HEK293 (cell line): ENCODE results near the gene CACNB4.

Source experiments
- CTCF ChIA-PET: fragments of 350-600 bp; formaldehyde crosslinking; extraction: SDS; loops from one replicate; lab custom pipeline; 2021; ENCODE audit warnings: antibody characterized with exemption; lab: Yijun Ruan, JAX
- POLR2A ChIA-PET: fragments of 300-600 bp; formaldehyde crosslinking; extraction: SDS; loops from one replicate; lab custom pipeline; 2020; ENCODE audit warnings: antibody characterized with exemption, inconsistent platforms; lab: Yijun Ruan, JAX
- H3K27ac ChIP-seq: fragments of 200-500 bp; sonication (Bioruptor generic); 2 replicates; pipeline ENCODE4 v1.5.1; 2014; ENCODE audit warnings: low read depth, low read length, control low read depth, inconsistent platforms; ENCODE audit errors: extremely low read depth
- H3K36me3 ChIP-seq, 2 experiments: fragments of 200-500 bp in 1 of 2; sonication (Bioruptor generic) in 1 of 2; 1 replicate in 1 of 2; 2 replicates in 1 of 2; pipeline ENCODE4 v1.5.1; 2014 to 2017; ENCODE audit warnings: inconsistent platforms in 2 of 2, low read length in 2 of 2; ENCODE audit not compliant: control insufficient read depth in 2 of 2, insufficient read depth in 1 of 2
- H3K4me1 ChIP-seq: fragments of 200-500 bp; sonication (Bioruptor generic); 2 replicates; pipeline ENCODE4 v1.5.1; 2014; ENCODE audit warnings: mild to moderate bottlenecking, low read length, inconsistent platforms; ENCODE audit not compliant: control insufficient read depth, insufficient read depth
- H3K4me3 ChIP-seq: 2 replicates; pipeline ENCODE4 v1.5.1; 2011; ENCODE audit warnings: low read depth, mild to moderate bottlenecking, control low read depth, low read length, moderate library complexity
- H3K9me3 ChIP-seq: fragments of 200-500 bp; sonication (Bioruptor generic); 2 replicates; pipeline ENCODE4 v1.5.1; 2014; ENCODE audit warnings: low read depth, low read length, inconsistent platforms; ENCODE audit not compliant: control insufficient read depth, insufficient read depth
- EGR2 ChIP-seq: fragments of 450-650 bp; formaldehyde crosslinking; IDR thresholded peaks from 2 replicates; pipeline ENCODE4 v1.5.1; 2016; ENCODE audit warnings: low read depth, missing biosample characterization, missing genetic modification characterization
- GLIS2 ChIP-seq: fragments of 450-650 bp; formaldehyde crosslinking; IDR thresholded peaks from 2 replicates; pipeline ENCODE4 v1.5.1; 2016; ENCODE audit warnings: missing biosample characterization, missing genetic modification characterization
- KLF1 ChIP-seq: fragments of 450-650 bp; formaldehyde crosslinking; IDR thresholded peaks from 2 replicates; pipeline ENCODE4 v1.5.1; 2016; ENCODE audit warnings: missing biosample characterization, missing genetic modification characterization
- KLF10 ChIP-seq: fragments of 450-650 bp; IDR thresholded peaks from 2 replicates; pipeline ENCODE4 v1.5.1; 2018; ENCODE audit warnings: missing biosample characterization, mild to moderate bottlenecking, missing genetic modification characterization
- KLF16 ChIP-seq: fragments of 450-650 bp; formaldehyde crosslinking; IDR thresholded peaks from 2 replicates; pipeline ENCODE4 v1.5.1; 2017; ENCODE audit warnings: missing biosample characterization, missing genetic modification characterization
- RBAK ChIP-seq: fragments of 450-650 bp; formaldehyde crosslinking; IDR thresholded peaks from 2 replicates; pipeline ENCODE4 v1.5.1; 2016; ENCODE audit warnings: missing biosample characterization, missing genetic modification characterization
- REPIN1 ChIP-seq: fragments of 450-650 bp; formaldehyde crosslinking; IDR thresholded peaks from 2 replicates; pipeline ENCODE4 v1.5.1; 2017; ENCODE audit warnings: missing biosample characterization, missing genetic modification characterization, low read depth
- SP7 ChIP-seq: fragments of 450-650 bp; formaldehyde crosslinking; IDR thresholded peaks from 2 replicates; pipeline ENCODE4 v1.5.1; 2016; ENCODE audit warnings: missing biosample characterization, missing genetic modification characterization
- ZBTB1 ChIP-seq: fragments of 450-650 bp; formaldehyde crosslinking; IDR thresholded peaks from 2 replicates; pipeline ENCODE4 v1.5.1; 2016; ENCODE audit warnings: missing biosample characterization, missing genetic modification characterization
- ZBTB10 ChIP-seq: fragments of 450-650 bp; formaldehyde crosslinking; IDR thresholded peaks from 2 replicates; pipeline ENCODE4 v1.5.1; 2016; ENCODE audit warnings: missing biosample characterization, missing genetic modification characterization
- ZBTB20 ChIP-seq: fragments of 450-650 bp; formaldehyde crosslinking; IDR thresholded peaks from 2 replicates; pipeline ENCODE4 v1.5.1; 2016; ENCODE audit warnings: missing biosample characterization, missing genetic modification characterization
- ZNF211 ChIP-seq: fragments of 450-650 bp; formaldehyde crosslinking; IDR thresholded peaks from 2 replicates; pipeline ENCODE4 v1.5.1; 2016; ENCODE audit warnings: low read depth, missing biosample characterization, missing genetic modification characterization
- ZNF26 ChIP-seq: fragments of 450-650 bp; formaldehyde crosslinking; IDR thresholded peaks from 2 replicates; pipeline ENCODE4 v1.5.1; 2016; ENCODE audit warnings: missing biosample characterization, missing genetic modification characterization
- ZNF280C ChIP-seq: fragments of 450-650 bp; formaldehyde crosslinking; IDR thresholded peaks from 2 replicates; pipeline ENCODE4 v1.5.1; 2016; ENCODE audit warnings: missing biosample characterization, missing genetic modification characterization
- ZNF350 ChIP-seq: fragments of 450-650 bp; formaldehyde crosslinking; IDR thresholded peaks from 2 replicates; pipeline ENCODE4 v1.5.0; 2017; ENCODE audit warnings: missing biosample characterization, mild to moderate bottlenecking, missing genetic modification characterization
- ZNF37A ChIP-seq: fragments of 450-650 bp; IDR thresholded peaks from 2 replicates; pipeline ENCODE4 v1.5.1; 2018; ENCODE audit warnings: missing biosample characterization, missing genetic modification characterization
- ZNF561 ChIP-seq: fragments of 450-650 bp; IDR thresholded peaks from 2 replicates; pipeline ENCODE4 v1.5.1; 2018; ENCODE audit warnings: missing biosample characterization, missing genetic modification characterization, borderline replicate concordance
- ZNF600 ChIP-seq: fragments of 450-650 bp; formaldehyde crosslinking; IDR thresholded peaks from 2 replicates; pipeline ENCODE4 v1.5.1; 2016; ENCODE audit warnings: missing biosample characterization, missing genetic modification characterization
- ZNF626 ChIP-seq: fragments of 450-650 bp; sonication (Bioruptor Pico); formaldehyde crosslinking; IDR thresholded peaks from 2 replicates; pipeline ENCODE4 v1.5.1; 2018; ENCODE audit warnings: missing biosample characterization, missing genetic modification characterization, inconsistent platforms
- ZNF639 ChIP-seq: fragments of 450-650 bp; formaldehyde crosslinking; IDR thresholded peaks from 2 replicates; pipeline ENCODE4 v1.5.1; 2016; ENCODE audit warnings: missing biosample characterization, missing genetic modification characterization
- ZNF645 ChIP-seq: fragments of 450-650 bp; formaldehyde crosslinking; IDR thresholded peaks from 2 replicates; pipeline ENCODE4; 2016; ENCODE audit warnings: missing biosample characterization, missing genetic modification characterization
- ZNF658 ChIP-seq: fragments of 450-650 bp; formaldehyde crosslinking; IDR thresholded peaks from 2 replicates; pipeline ENCODE4; 2016; ENCODE audit warnings: missing biosample characterization, missing genetic modification characterization
- ZNF660 ChIP-seq: fragments of 450-650 bp; IDR thresholded peaks from 2 replicates; pipeline ENCODE4 v1.5.1; 2018; ENCODE audit warnings: missing biosample characterization, mild to moderate bottlenecking, missing genetic modification characterization
- ZNF664 ChIP-seq: fragments of 450-650 bp; formaldehyde crosslinking; IDR thresholded peaks from 2 replicates; pipeline ENCODE4 v1.5.1; 2016; ENCODE audit warnings: missing biosample characterization, missing genetic modification characterization
- ZSCAN18 ChIP-seq: fragments of 450-650 bp; formaldehyde crosslinking; IDR thresholded peaks from 2 replicates; pipeline ENCODE4 v1.5.1; 2016; ENCODE audit warnings: missing biosample characterization, missing genetic modification characterization

Gene CACNB4

GRCh38 chr2:152098496-152099366 is at the start of gene CACNB4:
Gene CACNB4 (minus strand): TSS chr2:152099044.
- Histone ChIP-seq H3K9me3 (no peaks in the 10 kb centered on the region), H3K4me3 (peak within 1 kb of the TSS; percentile 73), H3K4me1 (peaks cover 7% of the 10 kb centered on the region), H3K27ac (peak within 1 kb of the TSS; percentile 76), H3K36me3 (no peaks in the 10 kb centered on the region)
- CTCF ChIA-PET = interaction anchor here (0.6 to 2.0 kb wide), 6 partner anchors 15 to 1274 kb away, joined by 3 to 11 read pairs (median 4); no protein-coding TSS in a partner anchor
- POLR2A ChIA-PET = interaction anchor here (0.8 to 0.9 kb wide), 2 partner anchors 44 to 77 kb away, joined by 3 to 4 read pairs; no protein-coding TSS in a partner anchor
- peak; percentile 45; the same call in 1 of the 2 replicates for TF ChIP-seq KLF10 (tag by site-specific recombination)
- TF ChIP-seq ZNF211 (tag by site-specific recombination) = no peak
- TF ChIP-seq ZNF280C = no peak
- TF ChIP-seq ZNF561 (tag by site-specific recombination) = peak; percentile 70; the same call in 1 of the 2 replicates
- TF ChIP-seq SP7 = peak; percentile 56
- peak; percentile 96 for TF ChIP-seq KLF16
- TF ChIP-seq REPIN1 (tag by site-specific recombination) = no peak
- TF ChIP-seq GLIS2 (tag by site-specific recombination) = peak; percentile 76
- no peak; the same call in 1 of the 2 replicates for TF ChIP-seq ZNF639 (tag by site-specific recombination)
- no peak for TF ChIP-seq ZSCAN18 (tag by site-specific recombination)
- TF ChIP-seq ZNF26 (tag by site-specific recombination) = no peak
- TF ChIP-seq ZNF660 (tag by site-specific recombination) = no peak
- peak; percentile 98 for TF ChIP-seq EGR2 (tag by site-specific recombination)
- no peak for TF ChIP-seq ZNF658 (tag by site-specific recombination)
- no peak for TF ChIP-seq ZNF350 (tag by site-specific recombination)
- no peak for TF ChIP-seq ZNF645 (tag by site-specific recombination)
- peak; percentile 69 for TF ChIP-seq ZBTB10 (tag by site-specific recombination)
- TF ChIP-seq ZBTB20 (tag by site-specific recombination) = peak; percentile 92
- peak; percentile 78 for TF ChIP-seq KLF1 (tag by site-specific recombination)
- no peak for TF ChIP-seq ZNF37A (tag by site-specific recombination)
- no peak for TF ChIP-seq RBAK
- no peak for TF ChIP-seq ZNF626 (tag by site-specific recombination)
- peak; percentile 96; the same call in 1 of the 2 replicates for TF ChIP-seq ZBTB1 (tag by site-specific recombination)
- TF ChIP-seq ZNF600 = no peak; the same call in 1 of the 2 replicates
- no peak for TF ChIP-seq ZNF664 (tag by site-specific recombination)
